Ramos (cell line): ENCODE results near the gene STXBP1.

ENCODE experiments used
- in situ Hi-C: fragments of 300-500 bp; cut with MboI; formaldehyde crosslinking; loops from one replicate; pipeline ENCODE4 v1.14.3; 2022; ENCODE audit warnings: low sequenced_read_pairs; ENCODE audit not compliant: unreplicated experiment

The STXBP1 gene

DNA sequence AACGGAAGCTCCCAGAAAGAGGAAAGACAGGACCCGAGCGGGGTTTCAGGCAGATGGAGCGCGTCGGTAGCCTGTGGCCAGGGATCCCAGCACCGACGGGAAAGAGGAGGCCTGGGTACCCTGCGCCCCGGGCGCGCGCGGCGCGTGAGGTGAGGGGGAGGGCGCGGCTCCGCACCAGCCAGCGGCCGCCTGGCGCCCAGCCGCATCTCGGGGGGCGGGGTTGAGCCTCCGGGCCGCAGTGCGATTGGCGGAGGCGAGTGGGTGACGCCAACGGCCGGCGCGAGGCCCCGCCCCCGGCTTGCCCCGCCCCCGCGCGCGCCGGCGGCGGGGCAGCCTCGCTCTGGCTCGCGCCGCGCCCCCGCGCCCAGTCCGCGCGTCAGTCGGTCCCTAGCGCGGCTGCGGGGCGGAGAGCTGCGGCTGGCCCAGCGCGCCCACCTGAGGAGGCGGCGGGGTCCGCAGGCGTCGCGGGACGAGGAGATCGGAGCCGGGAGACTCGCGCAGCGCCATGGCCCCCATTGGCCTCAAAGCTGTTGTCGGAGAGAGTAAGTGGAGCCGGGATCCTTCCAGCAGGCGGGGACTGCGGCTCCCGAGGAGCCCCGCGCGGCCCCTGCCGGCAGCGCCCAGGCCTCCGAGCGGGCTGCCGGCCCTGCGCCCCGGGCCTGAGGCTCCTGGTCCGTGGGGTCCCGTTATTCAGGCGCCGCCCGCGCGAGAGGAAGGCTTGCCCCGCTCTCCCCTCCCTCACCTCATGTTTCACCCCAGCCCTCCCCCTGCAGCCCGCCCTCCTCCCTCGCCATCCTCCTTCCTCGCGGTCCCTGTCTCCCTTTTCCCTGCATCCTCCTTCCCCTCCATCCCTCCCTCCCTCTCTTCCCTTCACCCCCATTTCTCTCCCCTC is at the start of gene STXBP1:
TSS of gene STXBP1 (plus strand) at position 379 of the 892 bp plus-strand sequence. CDS start at position 506, 127 bp downstream.
- in situ Hi-C loops, result no loop called here

DNA sequence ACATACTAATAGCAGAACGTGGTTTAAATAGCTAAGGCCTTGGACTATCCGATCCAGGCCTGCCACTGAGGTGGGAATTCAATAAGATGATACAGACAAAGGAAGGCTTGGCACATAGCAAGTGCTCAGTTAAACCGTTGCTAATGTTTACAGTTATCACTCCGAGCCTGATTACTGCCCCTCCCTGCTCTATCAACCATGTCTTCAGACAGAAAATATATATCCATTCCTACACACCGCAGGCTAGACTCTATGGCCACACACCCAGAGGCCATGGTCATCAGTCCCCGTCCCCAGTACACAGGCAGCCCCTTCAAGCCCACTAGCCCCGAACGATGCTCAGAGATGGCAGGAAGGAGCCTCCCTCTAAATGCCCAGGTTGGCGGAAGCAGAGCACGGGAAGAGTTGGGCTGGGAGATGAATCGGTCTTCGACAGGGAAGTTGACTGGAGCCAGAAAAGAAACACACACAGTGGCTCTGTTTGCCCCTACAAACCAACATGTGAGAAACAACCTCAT is 49.7 kb upstream of the STXBP1 start:
- in situ Hi-C loops, result no loop called here

DNA sequence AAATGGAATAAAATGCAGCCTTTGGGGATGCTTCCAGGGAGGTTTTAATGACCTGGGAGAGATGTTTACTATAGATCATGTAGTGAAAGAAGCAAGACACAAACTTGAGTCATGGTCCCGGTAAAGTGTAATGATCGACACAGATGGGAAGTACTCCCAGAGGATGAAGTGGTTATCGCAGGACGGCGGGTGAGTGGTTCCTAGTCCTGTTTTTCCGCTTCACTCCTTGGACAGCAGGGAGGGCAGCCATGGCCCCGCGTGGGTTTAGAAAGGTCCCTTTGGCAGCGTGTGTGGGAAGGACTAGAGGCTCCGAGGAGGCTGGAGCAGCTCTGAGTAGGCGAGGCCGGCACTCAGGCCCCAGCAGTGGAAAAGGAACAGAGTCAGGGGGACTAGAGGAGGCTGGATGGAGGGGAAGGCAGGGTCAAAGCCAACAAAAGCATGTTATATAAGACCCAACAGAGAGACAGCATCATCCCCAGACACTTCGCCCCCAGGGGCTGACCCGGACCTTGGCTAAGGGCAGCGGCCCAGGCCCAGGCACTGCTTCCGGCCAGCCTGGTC is 49.2 kb upstream of the STXBP1 start:
- in situ Hi-C loops, result no loop called here

DNA sequence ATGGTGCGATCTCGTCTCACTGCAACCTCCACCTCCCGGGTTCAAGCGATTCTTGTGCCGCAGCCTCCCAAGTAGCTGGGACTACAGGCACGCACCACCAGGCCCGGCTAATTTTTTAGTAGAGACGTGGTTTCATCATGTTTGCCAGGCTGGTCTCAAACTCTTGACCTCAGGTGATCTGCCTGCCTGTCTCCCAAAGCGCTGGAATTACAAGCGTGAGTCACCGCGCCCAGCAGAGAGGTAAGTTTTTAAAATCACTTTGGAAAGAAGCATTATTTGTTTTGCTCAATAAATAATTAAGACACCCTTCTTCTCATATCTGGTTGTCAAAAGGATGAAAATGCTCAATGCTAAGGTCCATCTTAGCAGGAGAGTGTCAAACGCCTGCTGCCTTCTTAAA is 48.5 kb upstream of the STXBP1 start:
- in situ Hi-C loops, result no loop called here

DNA sequence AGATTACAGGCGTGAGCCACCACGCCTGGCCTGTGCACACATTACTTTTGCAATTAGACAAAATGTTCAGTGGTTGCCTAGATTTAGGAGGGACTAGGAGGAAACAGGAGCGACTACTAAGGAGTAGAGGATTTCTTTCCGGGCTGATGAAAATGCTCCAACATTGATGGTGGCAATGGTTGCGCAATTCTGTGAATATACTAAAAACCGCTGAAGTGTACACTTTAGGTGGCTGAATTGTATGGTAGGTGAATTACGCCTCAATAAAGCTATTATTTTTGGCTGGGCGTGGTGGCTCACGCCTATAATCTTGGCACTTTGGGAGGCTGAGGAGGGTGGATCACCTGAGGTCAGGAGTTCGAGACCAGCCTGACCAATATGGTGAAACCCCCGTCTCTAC is 46.8 kb upstream of the STXBP1 start:
- in situ Hi-C loops, result no loop called here

DNA sequence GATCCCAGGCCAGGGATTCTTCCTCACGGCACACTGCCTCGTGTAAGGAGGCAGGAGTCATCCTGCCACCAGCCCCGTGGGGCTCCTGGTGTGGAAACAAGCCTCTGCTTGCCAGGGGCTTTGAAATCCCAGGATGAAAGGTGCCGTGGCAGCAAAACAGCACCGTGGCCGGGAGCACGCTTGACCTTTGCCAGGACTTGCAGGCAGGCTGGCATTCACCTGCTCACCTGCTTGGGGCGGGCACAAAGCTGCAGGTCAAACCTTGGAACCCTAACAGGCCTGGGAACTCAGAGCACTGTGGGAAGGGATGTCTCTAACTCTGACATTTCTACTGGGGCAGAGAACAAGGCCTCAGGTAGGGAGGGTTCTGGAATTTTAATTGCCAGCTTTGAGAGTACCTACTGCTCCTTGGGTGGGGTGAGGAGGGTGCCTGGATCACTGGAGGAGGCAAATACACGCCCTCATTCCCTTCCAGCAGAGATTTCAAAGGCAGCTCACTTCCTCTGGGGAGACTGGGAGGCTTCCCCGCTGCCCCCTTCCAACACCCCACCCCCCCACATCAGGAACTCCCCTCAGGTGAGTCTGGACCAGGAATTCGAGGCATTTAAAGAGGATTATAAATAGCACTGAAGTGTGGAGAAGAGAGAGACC is 45.6 kb upstream of the STXBP1 start:
- in situ Hi-C loops, result no loop called here

DNA sequence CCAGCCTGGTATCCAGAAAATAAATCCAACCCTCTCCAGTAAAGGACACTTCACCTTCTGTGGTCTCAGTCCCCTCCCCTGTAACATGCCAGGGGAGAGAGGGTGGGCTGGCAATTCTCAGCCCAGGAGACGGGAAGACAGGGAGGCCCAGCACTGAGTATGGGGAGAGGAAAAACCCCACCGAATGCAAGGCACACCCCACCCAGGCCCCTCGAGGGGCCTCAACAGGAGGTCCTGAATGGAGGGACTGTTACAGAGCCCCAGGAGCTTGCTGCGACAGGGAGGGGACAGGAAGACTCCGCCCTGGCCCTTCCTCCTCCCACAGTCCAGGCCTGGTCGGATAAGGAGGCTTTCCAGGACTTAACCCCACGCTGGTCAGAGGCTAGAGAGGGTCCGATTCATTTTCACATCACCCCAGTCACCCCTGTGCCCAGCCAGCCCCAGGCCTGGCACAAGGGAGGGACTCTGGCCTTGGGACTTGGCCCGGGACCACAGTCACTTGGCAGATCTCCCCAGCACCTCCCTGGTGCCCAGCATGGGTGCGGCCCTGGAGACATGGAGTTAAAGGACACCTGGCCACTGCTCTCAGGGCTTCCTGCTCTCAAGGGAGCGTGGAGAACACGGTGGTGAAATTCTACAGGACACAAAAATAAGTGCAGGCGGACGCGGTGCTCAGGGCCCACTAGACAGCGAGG is 44.9 kb upstream of the STXBP1 start:
- in situ Hi-C loops, result no loop called here

DNA sequence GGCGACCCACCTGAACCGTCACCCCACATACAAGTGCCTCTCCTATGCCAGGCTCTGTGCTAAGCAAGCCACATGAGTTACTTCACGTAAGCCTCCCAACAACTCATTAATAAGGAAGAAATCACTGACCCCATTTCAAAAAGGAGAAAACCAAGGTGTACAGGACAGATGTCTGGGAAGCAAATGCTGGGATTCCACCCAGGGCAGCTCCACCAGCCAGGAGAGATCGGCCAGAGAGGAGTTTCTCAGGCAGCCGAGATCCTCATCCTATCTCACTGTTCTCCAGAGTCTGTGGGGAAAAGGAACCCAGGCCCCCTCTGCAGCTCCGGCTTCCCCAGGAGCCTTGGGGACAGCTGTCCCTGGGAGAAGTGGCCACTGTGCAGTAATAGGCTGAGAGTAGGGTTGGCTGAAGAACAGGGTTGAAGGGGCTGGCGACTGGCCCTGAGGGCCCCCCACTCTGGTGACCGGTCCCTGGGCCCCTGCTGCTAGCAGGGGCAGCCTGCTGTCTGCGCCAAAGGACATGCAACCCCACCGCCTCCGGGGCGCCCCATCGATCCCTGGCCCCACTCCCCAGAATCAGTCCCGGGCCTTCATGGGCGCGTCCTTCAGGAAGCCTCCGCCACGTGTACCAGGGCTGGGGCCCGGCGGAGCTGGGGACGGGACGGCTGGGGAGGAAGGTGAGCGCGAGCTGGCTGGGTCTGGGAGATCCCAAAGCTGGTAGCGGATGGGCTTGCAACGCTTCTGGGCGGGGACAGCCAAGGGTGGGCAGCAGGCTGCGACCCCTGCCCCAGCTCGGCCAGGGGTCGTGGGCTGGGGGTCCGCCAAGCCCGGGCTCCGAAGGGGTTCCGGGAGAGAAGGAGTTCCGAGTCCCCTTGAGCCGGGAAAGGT is 44.1 kb upstream of the STXBP1 start:
- in situ Hi-C loops, result no loop called here

DNA sequence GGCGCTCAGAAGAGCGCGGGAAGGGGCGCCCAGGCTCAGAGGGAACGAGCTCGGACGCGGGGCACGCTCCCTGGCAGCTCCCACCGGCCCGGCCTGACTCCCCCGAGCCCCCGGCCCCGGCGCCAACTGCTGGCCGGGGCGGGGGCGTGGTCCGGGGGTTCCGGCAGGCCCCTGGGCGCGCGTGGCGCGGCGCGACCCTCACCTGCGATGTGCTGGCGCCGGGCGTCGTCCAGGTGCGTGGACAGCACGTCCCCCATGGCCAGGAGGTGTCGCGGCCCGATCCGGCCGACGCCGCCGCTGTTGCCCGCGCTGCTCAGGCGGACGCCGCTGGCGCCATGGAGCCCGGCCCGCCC is 43.5 kb upstream of the STXBP1 start:
- in situ Hi-C loops, result no loop called here

DNA sequence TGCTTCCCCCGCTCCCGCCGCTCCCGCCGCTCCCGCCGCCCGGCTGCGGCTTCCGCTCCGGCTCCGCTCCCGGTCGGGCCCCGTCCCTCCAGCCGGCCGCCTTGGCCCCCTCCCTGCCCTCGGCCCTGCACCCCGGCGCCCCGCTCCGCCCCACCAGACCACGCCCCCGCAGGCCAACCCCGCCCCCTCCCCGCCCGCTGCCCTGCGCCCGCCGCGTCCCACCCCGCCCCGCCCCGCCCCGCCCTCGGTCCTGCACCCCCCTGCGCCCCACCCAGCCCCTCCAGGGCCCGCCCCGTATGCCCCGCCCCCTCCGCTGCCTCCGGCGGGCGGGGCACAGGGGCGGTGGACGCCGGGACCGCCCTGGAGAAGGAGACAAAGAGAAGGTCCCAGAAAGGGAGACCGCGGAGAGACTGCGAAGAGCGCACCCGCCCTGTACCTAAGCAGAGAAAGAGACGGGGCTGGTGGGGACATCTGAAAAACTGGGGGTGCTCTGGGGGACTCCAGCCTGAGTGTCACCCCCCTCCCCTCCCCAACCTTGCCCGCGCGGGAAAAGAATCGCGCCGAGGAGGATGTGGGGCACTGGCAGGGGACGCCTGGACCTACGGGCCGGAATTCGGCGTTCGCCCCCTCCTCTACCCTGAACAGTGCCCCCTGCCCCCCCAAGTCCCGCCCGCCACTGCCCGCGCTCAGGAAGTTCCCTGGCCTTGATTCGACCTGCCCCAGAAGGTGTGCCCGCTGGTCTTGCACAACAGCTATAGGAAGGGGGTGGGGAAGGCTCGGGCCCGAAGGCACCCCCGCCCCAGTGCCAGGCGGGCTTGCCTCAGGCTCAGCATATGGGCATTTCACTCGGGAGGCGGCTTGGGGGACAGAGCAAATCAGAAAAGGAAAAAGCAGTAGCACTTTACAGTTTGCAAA is 42.8 kb upstream of the STXBP1 start:
- in situ Hi-C loops, result no loop called here

DNA sequence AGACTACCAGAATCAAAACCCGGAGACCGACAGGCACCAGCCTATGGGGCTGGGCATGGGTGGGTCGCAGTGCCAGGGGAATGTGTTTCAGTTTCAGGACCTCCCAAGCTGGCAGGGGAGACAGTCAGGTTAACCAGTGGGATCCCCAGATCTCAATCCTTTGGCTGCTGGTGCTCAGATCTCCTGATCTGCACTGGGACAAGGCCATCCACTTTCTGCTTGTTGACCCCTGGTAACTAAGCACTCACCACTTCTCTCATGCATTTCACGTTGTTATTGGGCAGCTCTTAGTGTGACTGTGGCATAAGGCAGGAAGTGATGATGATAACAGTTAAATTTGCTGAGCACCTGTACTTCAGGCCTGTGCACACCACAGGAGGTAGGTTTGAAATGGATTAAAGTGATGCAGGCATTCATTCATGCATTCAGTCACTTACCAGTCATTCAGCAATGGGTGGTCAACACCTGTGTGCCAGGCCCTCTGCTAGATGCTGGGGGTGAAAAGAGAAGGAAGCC is 42.1 kb upstream of the STXBP1 start:
- in situ Hi-C loops, result no loop called here

DNA sequence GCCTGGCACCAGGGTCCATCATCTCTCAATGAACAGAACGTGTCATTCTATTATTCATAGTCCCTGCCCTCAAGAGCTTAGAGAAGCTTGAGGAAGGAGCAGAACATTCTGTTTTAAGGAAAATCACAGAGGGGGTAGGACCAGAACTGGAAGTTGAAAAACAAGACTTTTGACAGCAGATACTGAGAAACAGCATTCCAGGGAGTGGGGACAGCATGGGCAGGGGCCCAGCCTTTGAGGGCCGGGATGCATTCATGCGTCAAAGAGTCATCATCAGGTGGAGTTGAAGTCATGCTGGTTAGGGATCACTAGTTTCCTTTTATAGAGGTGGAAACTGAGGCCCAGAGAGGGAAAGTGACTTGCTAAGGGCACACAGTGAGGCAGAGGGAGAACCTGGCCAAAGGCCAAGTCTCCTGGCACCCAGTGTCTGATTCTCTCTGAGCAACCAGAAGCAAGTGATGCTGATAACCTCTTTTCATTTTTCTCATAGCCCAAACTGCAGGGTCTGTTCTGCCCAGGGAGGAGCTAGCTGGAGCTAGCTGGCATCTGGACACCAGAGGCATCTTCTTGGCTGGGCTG is 41.5 kb upstream of the STXBP1 start:
- in situ Hi-C loops, result no loop called here

DNA sequence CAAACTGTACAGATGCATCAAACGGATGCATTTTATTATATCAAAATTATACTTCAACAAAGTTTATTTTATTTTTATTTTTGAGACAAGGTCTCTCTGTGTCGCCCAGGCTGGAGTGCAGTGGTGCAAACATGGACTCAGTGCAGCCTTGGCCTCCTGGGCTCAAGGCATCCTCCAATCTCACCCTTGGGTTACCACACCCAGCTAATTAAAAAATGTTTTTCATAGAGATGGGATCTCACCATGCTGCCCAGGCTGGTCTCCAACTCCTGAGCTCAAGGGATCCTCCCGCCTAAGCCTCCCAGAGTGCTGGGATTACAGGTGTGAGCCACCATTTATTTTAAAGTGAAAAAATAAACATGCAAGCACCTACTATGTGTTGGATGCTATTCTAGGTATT is 40.1 kb upstream of the STXBP1 start:
- in situ Hi-C loops, result no loop called here

DNA sequence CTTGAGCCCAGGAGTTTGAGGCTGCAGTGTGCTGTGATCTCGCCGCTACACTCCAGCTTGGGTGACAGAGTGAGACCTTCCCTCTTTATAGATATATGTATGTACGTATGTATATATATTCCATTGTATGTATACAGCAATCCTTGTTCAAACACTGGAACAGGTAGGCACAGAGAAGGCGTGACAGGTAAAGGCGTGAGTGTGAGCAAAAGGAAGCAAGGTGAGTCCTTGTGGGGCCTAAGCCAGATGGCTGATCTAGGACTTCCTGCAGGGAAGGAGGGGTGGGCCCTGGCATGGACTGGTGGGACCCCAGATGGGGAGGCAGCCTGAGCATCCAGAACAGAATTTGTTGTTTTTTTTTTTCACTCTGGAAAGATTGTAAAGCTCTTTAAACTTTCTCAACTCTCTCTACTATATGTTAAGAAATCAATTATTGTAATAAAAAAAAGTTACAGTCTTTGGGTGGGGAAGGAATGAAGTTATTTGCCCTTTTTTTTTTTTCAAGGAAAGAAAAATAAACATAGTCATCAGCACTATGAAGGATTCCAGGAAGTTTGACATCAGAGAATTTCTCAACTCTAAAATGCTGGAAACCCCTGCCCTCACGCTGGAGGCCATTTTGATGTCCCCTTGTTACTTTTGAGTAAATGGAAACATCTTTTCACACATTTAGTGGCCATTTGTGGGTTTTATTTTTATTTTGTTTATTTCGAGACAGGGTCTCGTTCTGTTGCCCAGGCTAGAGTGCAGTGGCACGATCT is 38.9 kb upstream of the STXBP1 start:
- in situ Hi-C loops, result no loop called here

DNA sequence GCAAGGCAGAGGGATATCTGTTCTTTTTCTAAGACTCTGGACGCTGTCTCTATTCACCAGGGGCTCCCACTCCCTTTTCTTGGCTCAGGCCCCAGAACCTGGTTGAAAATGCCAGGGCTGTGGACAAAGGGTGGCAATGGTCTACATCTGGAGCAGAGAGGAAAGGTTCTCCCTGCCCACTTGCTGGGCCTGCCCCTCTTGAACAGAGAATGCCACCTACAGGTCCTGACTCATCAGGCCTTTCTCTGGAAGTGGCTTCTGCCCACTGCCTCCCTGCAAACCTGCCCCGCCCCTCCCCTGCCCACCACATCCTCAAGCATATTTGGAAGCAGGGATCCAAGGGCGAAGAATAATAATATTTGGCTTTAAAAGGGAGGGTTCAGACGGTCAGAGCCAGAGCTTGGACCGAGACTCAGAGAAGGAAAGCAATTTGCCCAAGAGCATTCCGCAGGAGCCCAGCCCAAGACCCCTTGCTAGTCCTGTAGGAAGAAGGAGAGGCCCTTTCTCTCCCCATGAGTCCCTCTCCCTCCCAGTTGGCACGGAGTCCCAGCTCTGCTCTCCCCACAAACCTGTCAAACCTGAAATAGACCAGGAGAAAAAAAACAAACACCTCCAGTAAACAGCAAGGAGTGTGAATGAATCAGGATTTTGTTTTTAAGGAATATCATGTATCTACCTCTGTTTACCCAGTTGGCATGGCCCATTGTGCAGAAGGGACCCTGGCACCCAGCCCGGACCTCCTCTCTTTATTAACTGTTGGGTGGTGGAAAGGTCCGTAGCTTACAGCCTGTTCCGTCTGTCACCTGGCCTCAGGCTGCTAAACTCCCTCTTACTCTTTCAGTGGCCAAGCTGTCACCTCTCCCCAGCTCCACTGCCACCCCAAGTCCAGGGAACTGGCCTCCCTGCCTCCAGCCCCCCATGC is 37.7 kb upstream of the STXBP1 start:
- in situ Hi-C loops, result no loop called here
